Measurements from ENCODE around the gene ARID1B. TPM values are rescaled to one million over a fixed set of nuclear protein-coding genes. Genes with fewer than 3 reads are reported as not detected.

The ARID1B gene
- total and polyA plus RNA-seq, 2 experiments from 2014 or later = 41.9 to 72.7 TPM

DNA sequence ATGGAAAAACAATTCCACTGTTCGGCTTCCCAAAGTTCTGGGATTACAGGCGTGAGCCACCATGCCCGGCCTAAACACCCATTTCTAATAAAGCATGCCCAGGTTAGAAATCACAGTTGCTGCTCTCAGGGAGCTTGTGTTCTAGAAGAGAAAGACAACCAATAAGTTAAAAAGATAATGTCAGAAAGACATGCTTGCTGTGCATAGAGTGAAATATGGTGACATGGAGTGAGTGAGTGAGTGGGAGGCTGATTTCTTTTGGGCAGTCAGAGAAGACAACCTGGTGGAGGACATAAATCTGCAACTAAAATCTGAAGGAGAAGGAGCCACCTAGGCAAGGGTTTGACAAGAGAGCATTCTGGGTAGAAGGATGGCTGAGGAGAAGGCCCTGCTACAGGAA is 222.6 kb downstream of the ARID1B start:
- Histone ChIP-seq H3K27me3 (no peaks in the 10 kb centered on the region), H3K36me3 (no peaks in the 10 kb centered on the region), H3K4me3 (no peak overlapping the region), H3K4me1 (ENCODE audit: low read depth) (no peaks in the 10 kb centered on the region), H3K27ac (peak overlapping the region; percentile 56), H3K9me3 (ENCODE audit: low read depth) (no peaks in the 10 kb centered on the region)
- no peak for DNase-seq (ENCODE audit: low read depth in 1 of 2, low spot score in 1 of 2)
- TF ChIP-seq, protein P1, sequence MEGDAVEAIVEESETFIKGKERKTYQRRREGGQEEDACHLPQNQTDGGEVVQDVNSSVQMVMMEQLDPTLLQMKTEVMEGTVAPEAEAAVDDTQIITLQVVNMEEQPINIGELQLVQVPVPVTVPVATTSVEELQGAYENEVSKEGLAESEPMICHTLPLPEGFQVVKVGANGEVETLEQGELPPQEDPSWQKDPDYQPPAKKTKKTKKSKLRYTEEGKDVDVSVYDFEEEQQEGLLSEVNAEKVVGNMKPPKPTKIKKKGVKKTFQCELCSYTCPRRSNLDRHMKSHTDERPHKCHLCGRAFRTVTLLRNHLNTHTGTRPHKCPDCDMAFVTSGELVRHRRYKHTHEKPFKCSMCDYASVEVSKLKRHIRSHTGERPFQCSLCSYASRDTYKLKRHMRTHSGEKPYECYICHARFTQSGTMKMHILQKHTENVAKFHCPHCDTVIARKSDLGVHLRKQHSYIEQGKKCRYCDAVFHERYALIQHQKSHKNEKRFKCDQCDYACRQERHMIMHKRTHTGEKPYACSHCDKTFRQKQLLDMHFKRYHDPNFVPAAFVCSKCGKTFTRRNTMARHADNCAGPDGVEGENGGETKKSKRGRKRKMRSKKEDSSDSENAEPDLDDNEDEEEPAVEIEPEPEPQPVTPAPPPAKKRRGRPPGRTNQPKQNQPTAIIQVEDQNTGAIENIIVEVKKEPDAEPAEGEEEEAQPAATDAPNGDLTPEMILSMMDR (IDR thresholded peaks at IDR 0.05; ENCODE audit: low read depth, low read length) = no peak

DNA sequence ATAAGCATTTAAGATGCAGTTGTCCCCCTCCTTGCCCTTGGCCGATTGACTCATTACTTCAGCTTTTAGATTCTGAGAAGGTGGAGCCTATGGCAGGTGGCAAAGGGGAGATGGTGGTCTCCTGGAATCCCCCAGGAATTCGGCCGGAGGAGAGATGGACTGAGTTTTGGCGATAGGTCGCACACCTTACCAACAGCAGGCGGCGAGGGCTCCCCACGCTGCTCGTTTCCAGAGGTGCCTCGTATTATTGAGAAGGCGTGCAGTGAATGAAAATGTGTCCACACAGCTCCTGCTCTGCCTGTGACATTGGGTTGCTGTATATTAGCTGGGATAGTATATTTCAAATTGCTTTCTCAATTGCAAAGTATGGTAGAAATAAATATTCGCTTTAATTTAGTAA is 224.5 kb downstream of the ARID1B start:
- H3K4me3 ChIP-seq = no peak overlapping the region
- TF ChIP-seq, protein P1 (IDR thresholded peaks at IDR 0.05; ENCODE audit: low read depth, low read length) = no peak
- no peaks in the 10 kb centered on the region for H3K27me3 ChIP-seq
- no peaks in the 10 kb centered on the region for H3K36me3 ChIP-seq
- H3K27ac ChIP-seq = no peak overlapping the region
- no peaks in the 10 kb centered on the region for H3K9me3 ChIP-seq (ENCODE audit: low read depth)
- H3K4me1 ChIP-seq (ENCODE audit: low read depth) = peaks cover 12% of the 10 kb centered on the region
- DNase-seq (ENCODE audit: low read depth in 1 of 2, low spot score in 1 of 2) = no peak

DNA sequence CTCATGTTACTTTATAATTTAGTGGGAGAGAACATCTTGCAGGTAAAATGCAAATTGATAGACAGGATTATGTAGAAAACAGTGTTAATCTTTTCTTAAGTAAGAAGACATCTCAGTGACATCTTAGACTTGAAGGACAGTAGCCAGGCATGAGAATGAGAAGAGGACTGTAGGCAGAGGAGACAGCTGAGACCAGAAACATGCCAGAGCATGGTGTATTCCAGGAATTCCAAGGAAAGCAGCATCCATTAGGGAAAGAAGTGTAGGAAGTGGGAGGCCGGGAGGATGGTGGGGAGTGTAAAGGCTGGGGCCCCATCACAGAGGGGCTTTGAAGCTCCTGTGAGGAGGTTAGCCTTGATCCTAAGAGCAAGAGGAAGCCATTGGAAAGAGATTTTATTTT is 225.6 kb downstream of the ARID1B start:
- H3K4me1 ChIP-seq (ENCODE audit: low read depth) = peaks cover 12% of the 10 kb centered on the region
- TF ChIP-seq, protein P1 (IDR thresholded peaks at IDR 0.05; ENCODE audit: low read depth, low read length) = no peak
- H3K4me3 ChIP-seq = no peak overlapping the region
- no peak for DNase-seq (ENCODE audit: low read depth in 1 of 2, low spot score in 1 of 2)
- H3K27me3 ChIP-seq = no peaks in the 10 kb centered on the region
- no peak overlapping the region for H3K27ac ChIP-seq
- no peaks in the 10 kb centered on the region for H3K9me3 ChIP-seq (ENCODE audit: low read depth)
- no peaks in the 10 kb centered on the region for H3K36me3 ChIP-seq

DNA sequence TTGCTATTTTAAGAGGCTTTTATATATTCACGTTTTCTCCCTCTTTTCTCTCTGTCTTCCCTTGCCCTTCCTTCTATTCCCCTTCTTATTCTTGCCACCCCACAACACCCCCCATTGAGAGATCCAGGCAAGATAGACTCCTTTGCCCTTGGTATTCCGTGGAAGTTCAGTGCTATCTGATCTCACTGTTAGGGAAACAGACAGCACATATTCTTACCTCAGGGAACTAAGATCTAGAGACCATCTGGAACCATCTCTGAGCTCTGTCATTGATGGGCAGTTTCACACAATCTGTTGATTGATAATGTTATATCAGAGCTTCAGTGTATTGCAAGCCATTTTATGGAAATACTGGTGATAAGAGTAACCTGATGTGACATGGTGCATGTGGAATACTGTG is 228.8 kb downstream of the ARID1B start:
- no peaks in the 10 kb centered on the region for H3K27me3 ChIP-seq
- H3K27ac ChIP-seq = no peak overlapping the region
- DNase-seq (ENCODE audit: low read depth in 1 of 2, low spot score in 1 of 2) = no peak
- H3K9me3 ChIP-seq (ENCODE audit: low read depth) = no peaks in the 10 kb centered on the region
- peaks cover 12% of the 10 kb centered on the region for H3K4me1 ChIP-seq (ENCODE audit: low read depth)
- H3K4me3 ChIP-seq = no peak overlapping the region
- TF ChIP-seq, protein P1 (IDR thresholded peaks at IDR 0.05; ENCODE audit: low read depth, low read length) = no peak
- H3K36me3 ChIP-seq = no peaks in the 10 kb centered on the region

DNA sequence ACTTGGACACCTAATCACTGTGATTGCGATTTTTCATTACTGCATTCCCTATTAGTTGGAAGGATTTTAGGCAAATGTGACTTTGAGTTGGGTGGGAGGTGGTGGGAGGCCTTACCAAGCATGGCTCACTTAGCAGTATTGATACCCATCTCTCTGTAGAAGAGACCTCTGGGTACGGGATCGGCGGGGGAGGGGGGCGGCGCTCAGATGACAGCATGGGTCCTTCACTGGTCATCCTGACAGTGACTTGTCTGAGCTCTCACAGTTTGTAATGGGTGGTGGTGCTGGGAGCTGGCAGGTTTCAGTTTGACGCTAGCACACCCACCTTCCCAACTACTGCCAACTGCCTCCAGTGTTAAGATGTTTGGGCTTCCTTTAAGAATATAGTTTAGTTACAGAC is 231.4 kb downstream of the ARID1B start:
- no peaks in the 10 kb centered on the region for H3K27me3 ChIP-seq
- H3K9me3 ChIP-seq (ENCODE audit: low read depth) = no peaks in the 10 kb centered on the region
- no peak for DNase-seq (ENCODE audit: low read depth in 1 of 2, low spot score in 1 of 2)
- TF ChIP-seq, protein P1 (IDR thresholded peaks at IDR 0.05; ENCODE audit: low read depth, low read length) = no peak
- H3K27ac ChIP-seq = peak overlapping the region; percentile 34
- peaks cover 12% of the 10 kb centered on the region for H3K4me1 ChIP-seq (ENCODE audit: low read depth)
- no peaks in the 10 kb centered on the region for H3K36me3 ChIP-seq
- H3K4me3 ChIP-seq = no peak overlapping the region

DNA sequence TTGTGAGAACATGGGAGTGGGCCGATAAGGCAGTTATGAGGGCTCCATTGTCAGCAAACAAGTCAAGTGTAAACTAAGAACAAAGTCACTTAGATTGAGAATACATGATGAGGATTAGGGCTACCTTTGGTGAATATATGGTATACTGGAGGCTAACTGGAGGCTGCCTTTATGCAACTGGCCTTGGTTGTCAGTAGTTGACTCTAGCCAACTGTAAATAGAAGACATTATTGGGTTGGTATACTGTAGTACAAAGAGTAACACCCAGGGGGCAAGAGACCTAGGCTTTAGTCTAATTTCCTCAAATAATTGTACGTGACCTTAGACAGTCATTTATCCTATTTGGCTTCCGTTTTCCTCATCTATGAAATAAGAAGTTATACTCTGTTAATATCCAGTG is 235.2 kb downstream of the ARID1B start:
- peaks cover 12% of the 10 kb centered on the region for H3K4me1 ChIP-seq (ENCODE audit: low read depth)
- TF ChIP-seq, protein P1 (IDR thresholded peaks at IDR 0.05; ENCODE audit: low read depth, low read length) = no peak

More for the DNA sequence above, 235.2 kb downstream of the ARID1B start:
- no peaks in the 10 kb centered on the region for H3K9me3 ChIP-seq (ENCODE audit: low read depth)
- no peak overlapping the region for H3K4me3 ChIP-seq
- no peak overlapping the region for H3K27ac ChIP-seq
- DNase-seq (ENCODE audit: low read depth in 1 of 2, low spot score in 1 of 2) = no peak
- H3K36me3 ChIP-seq = no peaks in the 10 kb centered on the region
- H3K27me3 ChIP-seq = no peaks in the 10 kb centered on the region
